ENCODE results near the gene ARHGAP33. TPM values are rescaled to one million over a fixed set of nuclear protein-coding genes. Genes with fewer than 3 reads are reported as not detected.

The ARHGAP33 gene
- total and polyA plus RNA-seq, 10 of the 15 experiments (the other 5 are each of a cell fraction or from before 2014, with no cell fraction given): 0.05 to 22.9 (median 2.3) TPM; not detected in 1

GRCh38 chr19:35740423-35741202 is 34.8 kb upstream of the ARHGAP33 start (continued):
- TF ChIP-seq, protein P1, sequence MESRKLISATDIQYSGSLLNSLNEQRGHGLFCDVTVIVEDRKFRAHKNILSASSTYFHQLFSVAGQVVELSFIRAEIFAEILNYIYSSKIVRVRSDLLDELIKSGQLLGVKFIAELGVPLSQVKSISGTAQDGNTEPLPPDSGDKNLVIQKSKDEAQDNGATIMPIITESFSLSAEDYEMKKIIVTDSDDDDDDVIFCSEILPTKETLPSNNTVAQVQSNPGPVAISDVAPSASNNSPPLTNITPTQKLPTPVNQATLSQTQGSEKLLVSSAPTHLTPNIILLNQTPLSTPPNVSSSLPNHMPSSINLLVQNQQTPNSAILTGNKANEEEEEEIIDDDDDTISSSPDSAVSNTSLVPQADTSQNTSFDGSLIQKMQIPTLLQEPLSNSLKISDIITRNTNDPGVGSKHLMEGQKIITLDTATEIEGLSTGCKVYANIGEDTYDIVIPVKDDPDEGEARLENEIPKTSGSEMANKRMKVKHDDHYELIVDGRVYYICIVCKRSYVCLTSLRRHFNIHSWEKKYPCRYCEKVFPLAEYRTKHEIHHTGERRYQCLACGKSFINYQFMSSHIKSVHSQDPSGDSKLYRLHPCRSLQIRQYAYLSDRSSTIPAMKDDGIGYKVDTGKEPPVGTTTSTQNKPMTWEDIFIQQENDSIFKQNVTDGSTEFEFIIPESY (IDR thresholded peaks at IDR 0.05): no peak
- TF ChIP-seq SUPT20H (IDR thresholded peaks at IDR 0.05; ENCODE audit: borderline replicate concordance, control insufficient read depth, low read depth, low read length) (no peak), PRDM15 (CRISPR knock-in tag; IDR thresholded peaks at IDR 0.05) (no peak), RUNX3 (IDR thresholded peaks at IDR 0.05; ENCODE audit: low read length) (peak; percentile 37; the same call in 1 of the 2 replicates), ZBTB11 (CRISPR knock-in tag; IDR thresholded peaks at IDR 0.05) (no peak), POU2F2 (IDR thresholded peaks at IDR 0.05; ENCODE audit: borderline replicate concordance, low read depth, low read length) (peak; percentile 24; the same call in 1 of the 3 replicates), CUX1 (IDR thresholded peaks at IDR 0.05; ENCODE audit: insufficient replicate concordance, low read depth, low read length) (no peak), MYB (IDR thresholded peaks at IDR 0.05; ENCODE audit: borderline replicate concordance, low read depth, low read length) (no peak), STAT1 (conservative IDR thresholded peaks at IDR 0.05) (0 out of 2 replicates have a peak, but pooled peaks have one; percentile 29), JUNB (IDR thresholded peaks at IDR 0.05) (no peak), ZNF217 (IDR thresholded peaks at IDR 0.05) (no peak)
- TF ChIP-seq, protein P2, sequence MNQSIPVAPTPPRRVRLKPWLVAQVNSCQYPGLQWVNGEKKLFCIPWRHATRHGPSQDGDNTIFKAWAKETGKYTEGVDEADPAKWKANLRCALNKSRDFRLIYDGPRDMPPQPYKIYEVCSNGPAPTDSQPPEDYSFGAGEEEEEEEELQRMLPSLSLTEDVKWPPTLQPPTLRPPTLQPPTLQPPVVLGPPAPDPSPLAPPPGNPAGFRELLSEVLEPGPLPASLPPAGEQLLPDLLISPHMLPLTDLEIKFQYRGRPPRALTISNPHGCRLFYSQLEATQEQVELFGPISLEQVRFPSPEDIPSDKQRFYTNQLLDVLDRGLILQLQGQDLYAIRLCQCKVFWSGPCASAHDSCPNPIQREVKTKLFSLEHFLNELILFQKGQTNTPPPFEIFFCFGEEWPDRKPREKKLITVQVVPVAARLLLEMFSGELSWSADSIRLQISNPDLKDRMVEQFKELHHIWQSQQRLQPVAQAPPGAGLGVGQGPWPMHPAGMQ (IDR thresholded peaks at IDR 0.05; ENCODE audit: borderline replicate concordance): no peak
